22Rv1 (cell line): Measurements from ENCODE around the gene TK2.

Experiments used
- H3K27ac ChIP-seq: fragments of 450-650 bp; 2 replicates; pipeline ENCODE4 v1.5.1; 2017
- CTCF ChIP-seq: fragments of 450-650 bp; IDR thresholded peaks from 2 replicates; pipeline ENCODE4 v1.5.1; 2017; ENCODE audit warnings: mild to moderate bottlenecking
- ZFX ChIP-seq: fragments of 450-650 bp; IDR thresholded peaks from 2 replicates; pipeline ENCODE4 v1.6.1; 2017; ENCODE audit warnings: antibody characterized with exemption, borderline replicate concordance

The TK2 gene

GRCh38 chr16:66580605-66581209, 30.8 kb upstream of the TK2 start:
- H3K27ac ChIP-seq = no peak overlapping the region
- TF ChIP-seq ZFX (no peak), CTCF (no peak)

DNA sequence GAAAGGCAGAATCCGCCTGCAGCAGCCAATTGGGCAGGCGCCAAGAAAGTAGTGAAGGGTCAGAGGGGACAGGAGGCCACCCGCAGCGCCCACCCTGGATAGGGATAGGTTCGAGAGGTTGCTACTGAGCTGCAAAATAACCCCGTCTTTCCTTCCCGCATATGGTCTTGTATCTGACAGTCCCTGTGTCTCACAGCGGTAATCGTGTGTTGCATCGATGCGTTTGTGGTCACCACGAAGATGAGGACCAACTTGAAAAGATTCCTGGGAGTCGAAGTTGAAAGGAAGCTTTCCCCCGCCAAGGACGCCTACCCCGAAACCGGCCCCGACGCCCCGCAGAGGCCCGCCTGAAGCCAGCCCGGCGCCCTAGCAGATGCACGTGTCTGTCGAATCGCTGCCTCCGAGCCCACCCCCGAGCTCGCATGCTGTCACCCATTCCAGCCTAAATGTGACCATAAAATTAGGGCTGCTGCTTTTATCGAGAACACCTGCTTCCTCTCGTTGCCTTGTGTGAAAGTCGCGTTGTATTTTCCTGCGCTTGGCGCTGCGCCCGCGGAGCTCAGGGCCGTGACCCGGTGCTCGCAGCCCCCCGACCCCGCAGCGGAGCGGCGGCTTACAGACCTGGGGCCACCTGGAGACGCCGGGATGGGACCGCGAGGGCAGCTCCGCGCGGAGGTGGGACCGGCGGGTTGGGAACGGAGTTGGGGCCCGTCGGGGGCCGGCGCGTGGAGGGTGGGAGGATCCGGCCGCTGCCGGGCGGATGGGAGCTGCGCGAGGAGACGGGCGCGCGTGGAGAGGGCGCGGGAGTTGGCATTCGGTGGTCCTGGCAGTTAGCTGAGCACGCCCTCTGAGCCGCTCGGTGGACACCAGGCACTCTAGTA, 29.0 kb upstream of the TK2 start, which contains the start of gene CMTM2:
CMTM2 (plus strand) TSS at position 813 of the 881 bp plus-strand sequence. CDS start 145 bp downstream, outside the sequence.
- TF ChIP-seq ZFX (no peak), CTCF (no peak)
- no peak within 1 kb of the TSS for H3K27ac ChIP-seq

DNA sequence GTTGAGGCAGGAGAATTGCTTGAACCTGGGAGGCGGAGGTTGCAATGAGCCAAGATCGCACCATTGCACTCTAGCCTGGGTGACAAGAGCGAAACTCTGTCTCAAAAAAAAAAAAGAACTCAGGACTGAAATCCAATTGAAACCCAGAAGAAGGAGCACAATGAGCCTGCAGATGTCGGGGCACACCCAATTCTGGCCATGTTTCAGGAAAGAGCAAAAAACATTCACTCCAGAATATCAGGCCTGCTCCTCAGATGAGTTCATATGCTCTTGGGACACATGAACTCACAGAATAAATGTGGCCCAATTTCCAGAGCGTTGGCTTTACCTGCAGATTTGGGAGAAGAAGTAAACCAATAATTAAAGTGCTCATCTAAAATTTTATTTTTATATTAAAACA, 26.4 kb upstream of the TK2 start:
- no peak for TF ChIP-seq CTCF
- no peak overlapping the region for H3K27ac ChIP-seq

DNA sequence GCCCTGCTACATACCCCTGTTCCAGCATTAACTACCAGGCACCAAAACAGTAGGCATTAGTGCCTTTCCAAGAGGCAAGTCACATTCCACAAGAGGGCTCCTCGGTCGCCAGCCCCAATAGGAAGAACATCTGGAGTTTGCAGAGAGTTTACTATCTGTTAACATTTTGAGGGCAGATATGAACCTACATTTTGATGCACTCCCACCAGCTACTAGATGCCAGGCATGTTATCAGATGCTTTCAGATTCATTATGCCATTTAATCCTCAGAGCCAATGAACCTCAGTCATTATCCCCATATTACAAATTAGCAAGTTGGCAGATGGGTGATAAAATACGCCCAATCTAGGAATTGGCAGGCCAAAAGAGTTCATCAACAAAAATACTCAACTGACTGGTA, 25.1 kb upstream of the TK2 start:
- no peak overlapping the region for H3K27ac ChIP-seq
- no peak for TF ChIP-seq ZFX
- TF ChIP-seq CTCF = no peak

- no peak for TF ChIP-seq ZFX
- no peak for TF ChIP-seq CTCF
- no peak overlapping the region for H3K27ac ChIP-seq
Observed at GRCh38 chr16:66574531-66574930, 24.6 kb upstream of the TK2 start.

- TF ChIP-seq ZFX = no peak
- no peak for TF ChIP-seq CTCF
- no peak overlapping the region for H3K27ac ChIP-seq
Observed at GRCh38 chr16:66574081-66574480, 24.2 kb upstream of the TK2 start.

GRCh38 chr16:66572356-66572755, 22.4 kb upstream of the TK2 start:
- TF ChIP-seq ZFX (no peak), CTCF (no peak)
- H3K27ac ChIP-seq = no peak overlapping the region
